Uterus (tissue), 4 donors: ENCODE measurements around the gene ABCG1. TPM values are rescaled to one million over a fixed set of nuclear protein-coding genes. Genes with fewer than 3 reads are reported as not detected.

ENCODE experiments used
- DNase-seq, 2 donors: peaks; one replicate each; pipeline ENCODE4 v3.0.0-alpha.2; 2019 to 2020
- H3K27ac ChIP-seq, 2 donors: fragments of 200-600 bp; sonication (generic); 1 replicate in 1 of 2; 2 replicates in 1 of 2; pipeline ENCODE4 v1.5.1; 2016 to 2018
- H3K27me3 ChIP-seq, 2 donors: fragments of 200-600 bp; sonication (generic); one replicate each; pipeline ENCODE4 v1.5.1; 2018 to 2019; ENCODE audit warnings: control low read depth in 1 of 2
- H3K36me3 ChIP-seq, 2 donors: fragments of 200-600 bp; sonication (generic); one replicate each; pipeline ENCODE4 v1.5.1; 2019; ENCODE audit warnings: control low read depth in 1 of 2
- H3K4me1 ChIP-seq, 2 donors: fragments of 200-600 bp; sonication (generic); one replicate each; pipeline ENCODE4 v1.5.1; 2018 to 2019; ENCODE audit warnings: control low read depth in 1 of 2
- H3K4me3 ChIP-seq, 2 donors: fragments of 200-600 bp; sonication (generic); 1 replicate in 1 of 2; 2 replicates in 1 of 2; pipeline ENCODE4 v1.5.1; 2018 to 2019; ENCODE audit warnings: mild to moderate bottlenecking in 1 of 2
- H3K9me3 ChIP-seq, 2 donors: fragments of 200-600 bp; sonication (generic); one replicate each; pipeline ENCODE4 v1.5.1; 2019; ENCODE audit warnings: control low read depth in 1 of 2
- POLR2A ChIP-seq, 2 donors: fragments of 450-650 bp; IDR thresholded peaks; one replicate each; pipeline ENCODE4 v1.6.1; 2016; ENCODE audit warnings: antibody characterized with exemption in 2 of 2, mild to moderate bottlenecking in 1 of 2, moderate library complexity in 1 of 2
- intact Hi-C: fragments of 100-400 bp; cut with DNase I; formaldehyde crosslinking; loops from one replicate; pipeline ENCODE4 v1.15.1; 2023; ENCODE audit warnings: low total_unique reads
- total RNA-seq, 4 donors: library from RNA; depleted of rRNA in 3 of 4; stranded (reverse); fragments of >200 nt in 3 of 4; gene quantifications; one replicate each; pipeline versions ENCODE4 v1.1.0 to v1.2.4, GENCODE V29; 2014 to 2023
- TF ChIP-seq, protein P1 (sequence below), 4 experiments: fragments of 200-600 bp in 2 of 4; fragments of 450-650 bp in 2 of 4; sonication (generic) in 2 of 4; IDR thresholded peaks; one replicate each; pipeline ENCODE4 v1.5.1; 2016 to 2019; ENCODE audit warnings: antibody characterized with exemption in 4 of 4, mild to moderate bottlenecking in 2 of 4, moderate library complexity in 1 of 4
- donor health status: DM: yes; HTN: yes; CAD: no.

The ABCG1 gene
- total RNA-seq, 4 donors from 2014 or later: 11.8 to 51.7 (median 18.4) TPM

DNA sequence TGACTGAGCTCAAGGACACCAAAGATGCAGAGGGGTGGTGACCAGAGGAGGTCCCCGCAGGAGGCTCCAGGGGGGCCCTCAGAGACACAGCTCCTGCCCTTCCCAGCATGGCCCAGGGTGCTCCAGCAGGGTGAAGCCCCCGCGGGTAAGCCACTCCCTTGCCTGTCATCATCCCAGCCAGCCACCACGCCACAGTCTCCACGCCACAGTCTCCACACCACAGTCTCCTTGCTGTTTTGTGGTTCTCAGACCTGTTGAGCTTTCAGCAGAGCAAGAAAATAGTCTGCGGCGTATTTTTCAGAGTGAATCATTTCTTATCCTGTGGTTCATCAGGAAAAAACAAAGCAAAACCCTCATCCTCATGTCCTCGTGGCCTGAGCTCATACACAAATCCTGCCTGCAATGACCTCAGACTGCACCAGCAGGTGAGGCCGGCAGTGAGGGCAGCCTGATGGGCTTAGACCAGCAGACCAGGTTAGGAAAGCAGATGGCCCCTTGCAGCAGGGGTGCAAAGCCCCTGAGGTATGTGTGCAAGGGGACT lies 25.7 kb upstream of the ABCG1 start:
- Histone ChIP-seq H3K27me3 (no peaks in the 10 kb centered on the region), H3K4me1 (no peaks in the 10 kb centered on the region), H3K9me3 (no peaks in the 10 kb centered on the region), H3K4me3 (no peak overlapping the region), H3K36me3 (no peaks in the 10 kb centered on the region), H3K27ac (no peak overlapping the region)
- no peak for DNase-seq
- TF ChIP-seq POLR2A (IDR thresholded peaks at IDR 0.05): no peak
- TF ChIP-seq, protein P1, sequence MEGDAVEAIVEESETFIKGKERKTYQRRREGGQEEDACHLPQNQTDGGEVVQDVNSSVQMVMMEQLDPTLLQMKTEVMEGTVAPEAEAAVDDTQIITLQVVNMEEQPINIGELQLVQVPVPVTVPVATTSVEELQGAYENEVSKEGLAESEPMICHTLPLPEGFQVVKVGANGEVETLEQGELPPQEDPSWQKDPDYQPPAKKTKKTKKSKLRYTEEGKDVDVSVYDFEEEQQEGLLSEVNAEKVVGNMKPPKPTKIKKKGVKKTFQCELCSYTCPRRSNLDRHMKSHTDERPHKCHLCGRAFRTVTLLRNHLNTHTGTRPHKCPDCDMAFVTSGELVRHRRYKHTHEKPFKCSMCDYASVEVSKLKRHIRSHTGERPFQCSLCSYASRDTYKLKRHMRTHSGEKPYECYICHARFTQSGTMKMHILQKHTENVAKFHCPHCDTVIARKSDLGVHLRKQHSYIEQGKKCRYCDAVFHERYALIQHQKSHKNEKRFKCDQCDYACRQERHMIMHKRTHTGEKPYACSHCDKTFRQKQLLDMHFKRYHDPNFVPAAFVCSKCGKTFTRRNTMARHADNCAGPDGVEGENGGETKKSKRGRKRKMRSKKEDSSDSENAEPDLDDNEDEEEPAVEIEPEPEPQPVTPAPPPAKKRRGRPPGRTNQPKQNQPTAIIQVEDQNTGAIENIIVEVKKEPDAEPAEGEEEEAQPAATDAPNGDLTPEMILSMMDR (IDR thresholded peaks at IDR 0.05): no peak
- intact Hi-C loops: no loop called here

DNA sequence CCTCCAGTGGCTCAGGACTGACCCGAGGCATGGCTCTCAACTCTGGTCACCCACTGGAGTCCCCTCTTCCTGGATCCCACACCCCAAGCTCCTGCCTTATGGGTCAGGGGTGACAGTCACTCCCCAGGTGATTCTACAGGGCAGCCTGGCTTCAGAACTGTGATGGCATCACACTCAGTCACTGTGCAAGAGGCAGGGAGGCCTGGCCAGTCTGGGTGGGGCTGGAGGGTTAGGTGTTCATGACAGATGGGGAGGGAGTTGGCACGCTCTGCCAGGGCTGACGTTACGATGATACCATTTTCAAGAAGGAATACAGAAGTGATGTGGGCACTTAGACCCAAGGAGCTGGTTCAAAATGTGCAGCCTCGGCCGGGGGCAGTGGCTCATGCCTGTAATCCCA lies 25.2 kb upstream of the ABCG1 start:
- intact Hi-C loops: no loop called here
- Histone ChIP-seq H3K9me3 (no peaks in the 10 kb centered on the region), H3K4me3 (no peak overlapping the region), H3K27me3 (no peaks in the 10 kb centered on the region), H3K36me3 (no peaks in the 10 kb centered on the region), H3K27ac (no peak overlapping the region), H3K4me1 (no peaks in the 10 kb centered on the region)
- no peak for TF ChIP-seq POLR2A (IDR thresholded peaks at IDR 0.05)
- TF ChIP-seq, protein P1 (IDR thresholded peaks at IDR 0.05): no peak
- no peak for DNase-seq

DNA sequence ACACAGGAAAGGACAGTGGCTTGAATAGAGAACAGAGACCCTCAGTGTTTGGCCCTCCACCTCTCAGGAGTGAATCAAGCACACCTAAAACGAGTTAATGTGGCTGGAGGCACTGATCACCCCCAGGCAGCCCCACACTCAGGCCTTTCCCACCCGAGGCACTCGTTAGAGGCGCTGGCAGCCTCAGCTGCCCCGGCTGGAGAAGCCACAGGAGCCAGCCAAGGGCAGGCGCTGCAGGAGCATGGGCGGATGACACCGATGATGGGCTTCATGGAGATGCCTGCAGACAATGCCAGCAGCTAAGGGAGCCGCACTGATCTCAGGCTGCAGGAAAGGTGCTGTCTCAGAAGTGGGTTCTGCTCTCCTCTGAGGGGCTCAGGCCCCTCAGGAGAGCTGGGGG lies 24.1 kb upstream of the ABCG1 start:
- DNase-seq: no peak
- H3K36me3 ChIP-seq: no peaks in the 10 kb centered on the region
- no peak overlapping the region for H3K4me3 ChIP-seq
- H3K27ac ChIP-seq: no peak overlapping the region
- H3K27me3 ChIP-seq: no peaks in the 10 kb centered on the region
- TF ChIP-seq, protein P1 (IDR thresholded peaks at IDR 0.05): no peak
- no peak for TF ChIP-seq POLR2A (IDR thresholded peaks at IDR 0.05)
- intact Hi-C loops: no loop called here
- H3K4me1 ChIP-seq: no peaks in the 10 kb centered on the region
- no peaks in the 10 kb centered on the region for H3K9me3 ChIP-seq

DNA sequence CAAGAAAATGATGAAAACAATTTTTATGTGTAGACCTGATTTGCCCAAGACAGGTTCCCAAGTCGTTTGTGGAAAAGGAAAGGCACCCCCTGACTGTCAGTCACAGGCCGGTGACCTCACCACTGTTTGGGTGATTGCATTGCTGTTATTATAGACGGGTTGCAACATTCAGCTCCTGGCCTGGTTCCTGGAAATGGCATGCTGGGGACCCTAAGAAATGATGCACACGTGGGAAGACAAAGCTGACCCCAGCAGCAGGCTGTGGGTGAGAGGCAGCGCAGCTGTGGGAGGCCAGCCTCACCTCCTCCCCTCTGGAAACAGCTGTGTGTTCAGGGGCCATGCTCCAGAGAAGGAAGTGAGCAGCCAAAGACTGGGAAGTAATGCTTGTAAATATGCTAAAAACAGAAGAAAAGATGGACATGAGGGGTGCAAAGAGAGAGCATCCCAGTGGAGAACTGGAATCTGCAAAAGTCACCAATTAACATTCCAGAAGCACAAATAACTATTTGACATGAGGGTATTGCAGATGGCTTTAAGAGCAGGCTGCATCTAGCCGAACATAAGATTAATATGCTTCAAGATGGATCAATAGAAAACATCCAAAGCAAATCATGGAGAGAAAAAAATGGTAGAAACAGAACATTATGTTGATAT lies 23.4 kb upstream of the ABCG1 start:
- no peaks in the 10 kb centered on the region for H3K27me3 ChIP-seq
- TF ChIP-seq POLR2A (IDR thresholded peaks at IDR 0.05): no peak
- TF ChIP-seq, protein P1 (IDR thresholded peaks at IDR 0.05): no peak
- no peaks in the 10 kb centered on the region for H3K36me3 ChIP-seq
- DNase-seq: no peak
- no peak overlapping the region for H3K4me3 ChIP-seq
- no peaks in the 10 kb centered on the region for H3K4me1 ChIP-seq
- H3K9me3 ChIP-seq: no peaks in the 10 kb centered on the region
- no peak overlapping the region for H3K27ac ChIP-seq
- intact Hi-C loops: no loop called here

DNA sequence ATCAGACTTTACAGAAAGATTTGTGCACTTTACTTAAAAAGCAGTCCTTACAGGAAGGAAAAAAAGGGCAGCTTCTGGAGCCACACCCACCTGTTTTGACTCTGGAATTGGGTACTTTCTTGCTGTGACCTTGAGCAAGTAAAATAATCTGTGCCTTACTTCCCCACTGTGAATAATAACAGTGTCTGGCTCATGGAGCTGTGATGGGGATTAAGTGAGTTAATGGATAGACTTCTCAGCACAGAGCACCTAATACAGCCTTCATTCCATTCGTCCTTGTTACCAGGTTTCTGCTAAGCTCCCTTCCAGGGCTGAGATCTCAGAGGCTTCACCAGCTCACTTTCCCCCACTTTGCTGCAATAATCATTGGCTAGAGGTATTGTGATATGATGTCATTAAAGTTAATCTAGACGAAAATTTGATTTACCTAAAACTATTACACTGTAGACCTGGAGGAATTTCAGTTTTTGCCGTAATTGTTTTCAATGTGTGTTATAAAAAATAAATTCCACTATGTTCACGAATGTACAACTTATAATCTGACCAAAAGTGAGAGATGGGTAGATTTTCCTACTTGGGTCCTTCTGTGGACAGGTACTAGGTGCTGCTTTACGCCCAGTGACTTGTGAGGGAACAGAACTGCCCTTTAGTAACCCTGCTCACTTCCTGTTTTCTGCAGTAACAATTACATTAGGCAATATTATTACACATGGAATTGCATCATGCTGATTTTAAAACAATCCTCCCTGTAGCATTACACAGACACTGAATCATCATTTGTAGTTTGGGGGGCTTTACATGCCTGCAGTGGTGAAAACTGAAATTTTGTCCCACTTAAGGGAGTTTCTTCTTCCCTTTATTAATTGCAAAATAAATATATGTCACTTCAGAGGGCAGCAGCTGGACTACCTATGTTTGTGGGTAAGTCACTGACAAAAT lies 19.7 kb upstream of the ABCG1 start:
- intact Hi-C loops: no loop called here
- H3K4me3 ChIP-seq: no peak overlapping the region
- no peak for DNase-seq
- TF ChIP-seq, protein P1 (IDR thresholded peaks at IDR 0.05): no peak
- TF ChIP-seq POLR2A (IDR thresholded peaks at IDR 0.05): no peak
- H3K9me3 ChIP-seq: no peaks in the 10 kb centered on the region
- no peaks in the 10 kb centered on the region for H3K4me1 ChIP-seq
- H3K27me3 ChIP-seq: no peaks in the 10 kb centered on the region
- peak overlapping the region; percentile 24 to 41 for H3K27ac ChIP-seq
- no peaks in the 10 kb centered on the region for H3K36me3 ChIP-seq
